Liver (tissue), 9 donors: Measurements from ENCODE around the gene C8G. TPM values are rescaled to one million over a fixed set of nuclear protein-coding genes. Genes with fewer than 3 reads are reported as not detected.
A peak's percentile ranks its signal among the peaks of the same experiment; 100 is the strongest.

Experiments
- DNase-seq: peaks from one replicate; pipeline ENCODE4 v3.0.0-alpha.2; 2017; ENCODE audit warnings: low spot score
- H3K27ac ChIP-seq, 2 donors: one replicate each; pipeline ENCODE4 v1.7.0; 2013; ENCODE audit warnings: inconsistent platforms in 2 of 2, low read length in 2 of 2, control low read depth in 1 of 2, low read depth in 1 of 2, mild to moderate bottlenecking in 1 of 2
- H3K27me3 ChIP-seq, 4 donors: one replicate each; pipeline versions ENCODE4 v1.6.1 to v1.7.0; 2013; ENCODE audit warnings: low read length in 3 of 4, inconsistent platforms in 1 of 4, mild to moderate bottlenecking in 1 of 4, moderate library complexity in 1 of 4; ENCODE audit not compliant: control insufficient read depth in 4 of 4, insufficient read depth in 4 of 4
- H3K36me3 ChIP-seq, 4 donors: one replicate each; pipeline versions ENCODE4 v1.6.1 to v1.7.0; 2013; ENCODE audit warnings: low read length in 3 of 4, mild to moderate bottlenecking in 3 of 4, low read depth in 1 of 4, moderate library complexity in 1 of 4; ENCODE audit not compliant: control insufficient read depth in 4 of 4, insufficient read depth in 3 of 4
- H3K4me1 ChIP-seq, 4 donors: one replicate each; pipeline versions ENCODE4 v1.6.1 to v1.7.0; 2013; ENCODE audit warnings: low read length in 3 of 4, mild to moderate bottlenecking in 3 of 4, moderate library complexity in 1 of 4; ENCODE audit not compliant: control insufficient read depth in 4 of 4, insufficient read depth in 4 of 4
- H3K4me3 ChIP-seq, 3 donors: one replicate each; pipeline versions ENCODE4 v1.6.1 to v1.7.0; 2013; ENCODE audit warnings: low read length in 3 of 3, control low read depth in 1 of 3, low read depth in 1 of 3, mild to moderate bottlenecking in 1 of 3
- H3K9ac ChIP-seq, 2 donors: one replicate each; pipeline ENCODE4 v1.7.0; 2013; ENCODE audit warnings: low read length in 2 of 2, mild to moderate bottlenecking in 2 of 2, moderate library complexity in 2 of 2, control low read depth in 1 of 2, low read depth in 1 of 2
- H3K9me3 ChIP-seq, 4 donors: one replicate each; pipeline versions ENCODE4 v1.6.1 to v1.7.0; 2013; ENCODE audit warnings: low read length in 3 of 4; ENCODE audit not compliant: control insufficient read depth in 4 of 4
- CTCF ChIP-seq: fragments of 150-350 bp; IDR thresholded peaks from 2 replicates; pipeline ENCODE4 v1.5.1; 2017; ENCODE audit warnings: improper control_type of control experiment, low read depth, low read length; ENCODE audit not compliant: missing input control
- EGR1 ChIP-seq, 2 donors: IDR thresholded peaks; 2 replicates each; pipeline ENCODE4 v1.6.1; 2016 to 2018; ENCODE audit warnings: antibody characterized with exemption in 2 of 2, low read depth in 2 of 2
- FOXA1 ChIP-seq: IDR thresholded peaks from 2 replicates; pipeline ENCODE4 v1.6.1; 2016; ENCODE audit warnings: antibody characterized with exemption
- FOXA2 ChIP-seq: IDR thresholded peaks from 2 replicates; pipeline ENCODE4 v1.6.1; 2016; ENCODE audit warnings: antibody characterized with exemption
- HNF4A ChIP-seq, 2 donors: conservative IDR thresholded peaks; 2 replicates each; pipeline ENCODE4 v1.6.1; 2016; ENCODE audit warnings: antibody characterized with exemption in 2 of 2, mild to moderate bottlenecking in 2 of 2
- MAX ChIP-seq: IDR thresholded peaks from 2 replicates; pipeline ENCODE4 v1.6.1; 2016; ENCODE audit warnings: antibody characterized with exemption
- NR2F2 ChIP-seq: IDR thresholded peaks from 2 replicates; pipeline ENCODE4 v1.6.1; 2016; ENCODE audit warnings: antibody characterized with exemption
- RAD21 ChIP-seq, 2 donors: IDR thresholded peaks; 2 replicates each; pipeline ENCODE4 v1.6.1; 2016; ENCODE audit warnings: antibody characterized with exemption in 2 of 2, mild to moderate bottlenecking in 2 of 2
- REST ChIP-seq: IDR thresholded peaks from 2 replicates; pipeline ENCODE4 v1.6.1; 2016; ENCODE audit warnings: antibody characterized with exemption, mild to moderate bottlenecking
- RXRA ChIP-seq, 2 donors: IDR thresholded peaks; 2 replicates each; pipeline ENCODE4 v1.6.1; 2017 to 2018; ENCODE audit warnings: antibody characterized with exemption in 2 of 2, mild to moderate bottlenecking in 1 of 2
- SP1 ChIP-seq: IDR thresholded peaks from 2 replicates; pipeline ENCODE4 v1.6.1; 2018; ENCODE audit warnings: antibody characterized with exemption, mild to moderate bottlenecking
- YY1 ChIP-seq: IDR thresholded peaks from 2 replicates; pipeline ENCODE4 v1.6.1; 2016; ENCODE audit warnings: antibody characterized with exemption, mild to moderate bottlenecking
- ZBTB33 ChIP-seq: IDR thresholded peaks from 2 replicates; pipeline ENCODE4 v1.6.1; 2016; ENCODE audit warnings: antibody characterized with exemption
- WGBS: extraction: QIAGEN DNeasy Blood & Tissue Kit; methylation state at CpG from one replicate; pipeline ENCODE4 v1.1.7; 2013; 5-methylcytosine and 5-hydroxymethylcytosine counted together
- polyA plus RNA-seq, 2 donors: library from polyadenylated mRNA; stranded (reverse) in 1 of 2; unstranded in 1 of 2; fragments of 200-250 nt in 1 of 2; fragments of >200 nt in 1 of 2; fragmentation: Nextera tagmentation in 1 of 2; extraction: Ambion mirVana in 1 of 2; gene quantifications; one replicate each; pipeline versions ENCODE4 v1.2.1 to v1.2.3, GENCODE V29; 2013 to 2015
- total RNA-seq, 2 donors: library from RNA; depleted of rRNA; stranded (reverse); fragments of >200 nt; gene quantifications; one replicate each; pipeline ENCODE4 v1.2.3, GENCODE V29; 2014
- donor health status: healthy.
- donor health status: healthy.
- donor health status: healthy.
- donor health status: healthy.
- donor health status: healthy.

Gene C8G
- total and polyA plus RNA-seq, 4 donors, result 25.1 to 1,117 (median 607) TPM

- Histone ChIP-seq H3K36me3 (no peaks in the 10 kb centered on the region), H3K9ac (no peak overlapping the region), H3K27me3 (no peaks in the 10 kb centered on the region), H3K4me1 (no peaks in the 10 kb centered on the region), H3K9me3 (no peaks in the 10 kb centered on the region), H3K4me3 (no peak overlapping the region), H3K27ac (peak overlapping the region in 1 of 2 donors; percentile 28)
- 89% methylated on average over 15 of the region's 15 CpGs for WGBS
- TF ChIP-seq CTCF (no peak), ZBTB33 (no peak), REST (no peak), NR2F2 (no peak), FOXA2 (no peak), RAD21 (IDR thresholded peaks at IDR 0.05) (no peak)
- DNase-seq, result no peak
Measured at GRCh38 chr9:136960938-136961275, 15.9 kb downstream of the C8G start.

- Histone ChIP-seq H3K4me3 (no peak overlapping the region), H3K27me3 (no peaks in the 10 kb centered on the region), H3K27ac (peak overlapping the region in 1 of 2 donors; percentile 28), H3K4me1 (peaks cover 0 to 2% (median 0%) of the 10 kb centered on the region in 4 donors), H3K9ac (no peak overlapping the region), H3K36me3 (no peaks in the 10 kb centered on the region), H3K9me3 (no peaks in the 10 kb centered on the region)
- DNase-seq, result no peak
- TF ChIP-seq RXRA (IDR thresholded peaks at IDR 0.05) (peak in 1 of 2 donors; percentile 67), SP1 (peak; percentile 19), HNF4A (conservative IDR thresholded peaks at IDR 0.05) (no peak)
- WGBS, result 83% methylated on average over 23 of the region's 23 CpGs
Measured at GRCh38 chr9:136961279-136962065, 16.4 kb downstream of the C8G start.

- no peak overlapping the region for H3K4me3 ChIP-seq
- peaks cover 0 to 2% (median 0%) of the 10 kb centered on the region in 4 donors for H3K4me1 ChIP-seq
- no peak for DNase-seq
- peak overlapping the region in 1 of 2 donors; percentile 28 for H3K27ac ChIP-seq
- H3K9ac ChIP-seq, result no peak overlapping the region
- 93% methylated on average over 9 of the region's 9 CpGs for WGBS
- H3K36me3 ChIP-seq, result no peaks in the 10 kb centered on the region
- no peaks in the 10 kb centered on the region for H3K9me3 ChIP-seq
- H3K27me3 ChIP-seq, result no peaks in the 10 kb centered on the region
- TF ChIP-seq YY1 (no peak), EGR1 (IDR thresholded peaks at IDR 0.05; ENCODE audit: low read depth in 2 of 2) (no peak), MAX (no peak), HNF4A (conservative IDR thresholded peaks at IDR 0.05) (no peak), RAD21 (IDR thresholded peaks at IDR 0.05) (no peak), FOXA1 (no peak), NR2F2 (no peak), REST (no peak)
Measured at GRCh38 chr9:136962163-136962562, 17.1 kb downstream of the C8G start.
